Stimulated activated CD8-positive, alpha-beta memory T cell treated with anti-CD3 and anti-CD28 coated beads, Interleukin-4, amount 100 ng/mL, for 24 hours (primary cell): ENCODE results near the gene AKAP8L.

Source experiments
- DNase-seq: peaks from one replicate; pipeline ENCODE4 v3.0.0-alpha.2; 2020; ENCODE audit warnings: low read depth

Gene AKAP8L

DNA sequence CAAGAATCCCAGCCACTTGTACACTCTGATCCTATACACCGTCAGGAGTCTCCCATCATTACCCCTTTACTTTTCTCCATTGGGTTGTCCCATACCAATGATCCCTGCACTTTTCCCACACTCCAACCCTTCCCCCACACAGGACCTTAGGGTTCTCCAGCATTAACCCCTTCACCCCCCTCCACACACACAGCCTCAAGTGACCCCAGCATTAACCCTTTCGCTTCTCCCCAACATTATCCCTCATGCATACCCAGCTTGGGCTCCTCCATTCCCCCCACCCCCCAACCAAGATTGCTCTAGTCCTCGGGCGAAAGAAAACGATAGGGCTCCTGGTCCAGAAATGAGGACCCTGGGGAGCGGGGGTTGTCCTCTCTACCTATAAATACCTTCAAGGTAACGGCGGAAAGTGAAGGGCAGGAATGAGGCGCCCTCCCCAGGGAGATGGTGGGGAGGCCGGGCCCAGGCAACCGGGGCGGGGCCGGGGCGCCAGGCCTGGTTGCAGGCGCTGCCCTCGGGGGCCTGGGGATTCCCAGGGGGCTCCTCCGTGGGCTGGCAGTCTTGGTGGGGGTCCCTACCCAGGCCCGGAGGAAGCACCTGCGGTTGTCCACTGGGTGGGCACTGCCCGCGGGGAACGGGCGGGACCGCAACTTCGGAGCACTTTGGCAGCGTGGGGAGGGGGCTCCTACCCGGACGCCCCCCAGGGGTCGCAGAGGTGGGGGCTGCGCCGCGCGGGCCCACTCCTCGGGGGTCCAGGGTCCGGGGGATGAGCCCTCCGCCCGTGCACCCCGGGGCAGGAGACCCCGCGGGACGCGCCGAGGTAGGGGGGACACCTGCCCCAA, 30.2 kb upstream of the AKAP8L start:
- no peak for DNase-seq

DNA sequence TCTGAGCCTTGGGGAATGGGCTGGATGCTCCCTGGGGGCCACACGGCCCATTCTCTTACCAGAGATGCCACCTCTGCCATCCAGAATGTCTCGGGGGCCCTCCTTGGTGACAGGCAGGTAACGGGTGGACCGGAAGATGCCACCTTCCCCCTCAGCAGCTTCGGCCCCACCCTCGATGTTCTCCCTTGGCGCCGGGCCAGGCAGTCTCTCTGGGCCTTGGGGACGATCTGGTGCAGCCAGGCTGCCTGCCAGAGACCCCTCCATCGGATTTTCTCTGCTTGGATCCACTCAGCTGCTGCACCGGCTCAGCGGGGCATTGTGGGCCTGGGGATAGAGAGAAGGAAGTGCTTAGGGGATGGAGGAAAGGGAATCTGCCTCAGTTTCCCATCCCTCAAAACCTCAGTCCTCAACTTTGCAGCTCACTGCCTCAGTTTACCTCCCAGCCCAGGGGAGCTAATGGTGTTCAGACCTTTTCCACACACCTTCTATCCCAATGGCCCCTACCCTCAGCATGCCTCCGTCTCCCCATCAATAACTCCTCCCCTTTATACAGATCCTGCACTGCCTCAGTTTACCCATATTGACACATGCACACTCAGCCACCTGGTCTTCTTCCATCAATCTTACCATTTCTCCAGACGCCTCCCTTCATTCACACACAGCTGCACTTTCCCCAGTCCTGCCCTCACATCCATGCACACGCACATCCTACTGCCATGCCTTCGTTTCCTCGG, 29.4 kb upstream of the AKAP8L start:
- no peak for DNase-seq

DNA sequence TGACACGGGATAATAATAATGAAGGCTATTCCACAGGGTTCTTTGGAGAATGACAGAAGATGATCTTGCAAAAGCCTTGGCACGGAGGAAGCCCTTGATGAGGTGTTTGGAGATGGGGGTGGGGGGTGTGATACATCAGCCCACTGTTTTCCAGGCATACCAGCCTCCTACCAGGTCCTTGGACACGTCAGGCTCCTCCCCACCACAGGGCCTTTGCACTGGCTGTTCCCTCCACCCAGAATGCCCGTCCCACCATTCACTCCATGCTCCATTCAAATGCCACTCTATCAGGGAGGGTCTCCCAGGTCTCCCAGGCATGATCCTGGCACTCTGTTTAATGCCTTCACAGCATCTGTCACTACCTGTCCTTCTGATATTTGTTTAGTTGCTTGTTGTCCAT, 28.3 kb upstream of the AKAP8L start:
- DNase-seq: no peak

DNA sequence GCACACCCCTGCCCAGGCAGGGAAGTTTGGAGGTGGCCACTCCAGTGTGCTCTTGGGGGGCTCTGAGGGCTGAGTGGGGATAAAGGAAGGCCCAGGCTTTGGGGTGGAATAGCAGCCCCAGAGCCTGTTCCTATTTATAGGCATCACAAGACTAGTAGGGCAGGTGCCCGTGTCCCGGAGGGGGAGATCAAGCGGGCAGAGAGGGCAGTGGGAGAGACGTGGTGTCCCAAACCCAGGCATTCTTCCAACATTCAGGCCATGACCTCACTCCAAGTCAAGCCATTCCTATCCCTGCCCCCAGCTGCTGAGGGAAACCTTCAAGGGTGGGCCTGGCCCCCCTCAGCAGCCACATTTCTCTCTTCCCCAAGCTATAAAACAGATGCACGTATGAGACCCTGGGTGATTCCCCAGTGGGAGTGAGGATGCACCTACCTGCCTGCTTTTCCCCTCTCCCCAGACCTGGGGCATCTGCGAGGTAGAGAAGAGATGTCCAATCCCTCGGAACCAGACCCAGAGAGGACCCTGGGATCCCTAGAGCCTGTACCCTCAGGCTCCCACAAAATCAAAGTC, 27.1 kb upstream of the AKAP8L start:
- no peak for DNase-seq

DNA sequence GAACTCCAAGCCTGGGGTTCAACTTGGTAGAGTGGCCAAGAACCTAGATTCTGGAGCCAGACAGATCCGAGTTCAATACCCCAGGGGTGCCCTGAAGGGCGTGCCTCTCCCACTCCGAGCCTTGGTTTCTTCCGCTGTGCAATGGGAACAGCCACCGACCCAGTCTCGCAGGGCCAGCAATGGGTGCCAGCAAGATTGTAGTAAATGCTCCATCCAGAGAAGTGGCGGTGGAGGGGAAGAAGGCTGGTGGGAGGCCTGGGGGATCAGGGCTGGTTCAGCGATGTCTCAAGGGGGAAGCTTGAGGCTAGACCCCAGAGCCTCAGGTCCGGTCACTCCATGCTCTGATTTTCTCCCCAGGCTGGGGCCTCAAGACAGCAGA, 26.4 kb upstream of the AKAP8L start:
- no peak for DNase-seq

- no peak for DNase-seq
Measured at GRCh38 chr19:15444505-15445226, 25.9 kb upstream of the AKAP8L start.

GRCh38 chr19:15443838-15444237, 25.1 kb upstream of the AKAP8L start:
- DNase-seq: no peak

- DNase-seq: no peak
Measured at GRCh38 chr19:15443325-15443724, 24.5 kb upstream of the AKAP8L start.

DNA sequence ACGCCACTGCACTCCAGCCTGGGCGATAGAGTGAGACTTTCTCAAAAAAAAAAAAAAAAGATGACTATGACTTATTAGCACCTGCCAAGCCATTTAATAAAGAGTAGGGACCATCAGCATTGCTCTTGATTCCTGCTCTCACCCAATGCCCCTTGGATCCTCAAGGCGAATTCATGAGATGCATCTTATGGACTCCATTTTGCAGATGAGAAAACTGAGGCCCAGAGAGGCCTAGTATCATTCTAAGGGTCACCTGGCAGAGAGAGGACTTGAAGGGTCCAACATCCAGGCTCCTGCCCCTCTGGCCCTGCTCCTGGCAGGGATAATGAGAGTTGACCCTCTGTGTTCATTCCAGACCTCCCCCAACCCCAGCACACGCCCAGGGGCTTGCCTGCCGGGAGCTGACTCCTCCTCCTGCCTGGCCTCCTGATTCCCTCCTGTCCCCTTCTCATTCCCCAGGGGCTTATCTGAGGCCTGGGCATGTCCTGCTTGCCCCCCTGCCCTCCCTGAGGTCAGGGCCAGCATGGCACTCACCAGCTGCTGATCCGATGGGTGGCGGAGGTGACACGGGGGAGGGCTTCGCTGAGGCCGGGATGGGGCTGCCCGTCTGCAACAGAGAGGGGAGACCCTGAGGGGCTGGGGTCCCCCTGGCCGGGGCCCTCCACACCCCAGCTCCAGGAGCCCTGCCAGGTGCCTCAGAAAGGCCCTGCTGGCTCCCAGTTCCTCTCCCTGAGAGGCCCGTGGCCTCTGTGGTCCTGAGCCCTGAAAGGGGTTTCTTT, 23.5 kb upstream of the AKAP8L start:
- no peak for DNase-seq

DNA sequence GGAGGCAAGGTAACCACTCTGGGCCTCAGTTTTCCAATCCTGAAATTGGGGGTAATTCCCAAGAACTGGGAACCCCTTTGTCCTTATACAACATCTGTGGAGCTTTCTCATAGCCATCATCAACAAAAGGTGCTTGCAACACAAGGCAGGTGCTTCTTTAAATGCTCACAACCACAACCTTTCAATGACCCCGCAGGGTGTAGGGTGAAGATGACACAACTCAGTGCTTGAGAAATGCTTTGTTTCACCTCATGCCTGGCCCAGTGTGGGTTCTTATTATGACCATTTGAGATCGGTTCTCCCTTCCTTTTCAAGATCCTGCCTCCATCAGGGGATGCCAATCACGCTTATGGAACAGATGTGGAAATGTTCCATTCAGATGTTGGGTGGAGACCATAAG, 22.5 kb upstream of the AKAP8L start:
- no peak for DNase-seq

DNA sequence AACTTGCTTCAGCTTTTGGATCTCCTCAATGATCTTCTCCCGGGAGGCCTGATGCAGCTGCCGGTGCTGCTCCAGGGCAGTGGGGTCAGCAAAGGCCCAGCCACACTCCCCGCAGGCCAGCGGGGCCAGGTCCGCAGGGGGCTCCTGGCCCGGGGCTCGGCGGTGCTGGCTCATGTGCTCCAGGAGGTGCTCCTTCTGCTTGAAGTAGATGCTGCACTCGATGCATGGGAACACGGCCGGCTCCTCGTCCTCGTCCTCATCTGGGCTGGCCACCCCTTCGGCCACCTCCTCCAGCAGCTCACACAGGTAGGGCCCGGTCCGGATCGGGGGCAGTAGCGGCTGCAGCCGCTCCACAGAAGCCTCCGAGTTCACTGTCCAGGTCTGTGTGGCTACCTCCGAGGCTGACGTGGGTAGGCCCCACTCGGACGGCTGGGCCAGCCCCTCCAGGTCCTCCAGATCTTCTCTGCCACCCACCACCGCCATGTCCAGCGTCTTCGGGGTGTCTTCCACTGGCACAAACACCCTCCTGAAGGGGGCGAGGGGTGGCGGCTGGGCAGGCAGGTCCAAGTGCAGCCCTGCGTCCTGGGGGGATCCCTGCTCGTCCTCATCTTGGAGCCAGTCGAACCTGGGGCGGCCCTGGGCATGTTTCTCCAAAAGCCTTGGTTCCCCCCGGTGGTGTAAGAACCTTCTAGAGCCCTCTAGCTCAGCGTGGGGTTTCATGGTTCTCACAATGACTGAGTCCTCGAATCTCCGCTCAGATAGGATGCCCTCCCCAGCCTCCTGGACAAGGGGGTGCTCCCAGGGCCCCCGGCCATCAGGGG, 21.2 kb upstream of the AKAP8L start:
- no peak for DNase-seq

DNA sequence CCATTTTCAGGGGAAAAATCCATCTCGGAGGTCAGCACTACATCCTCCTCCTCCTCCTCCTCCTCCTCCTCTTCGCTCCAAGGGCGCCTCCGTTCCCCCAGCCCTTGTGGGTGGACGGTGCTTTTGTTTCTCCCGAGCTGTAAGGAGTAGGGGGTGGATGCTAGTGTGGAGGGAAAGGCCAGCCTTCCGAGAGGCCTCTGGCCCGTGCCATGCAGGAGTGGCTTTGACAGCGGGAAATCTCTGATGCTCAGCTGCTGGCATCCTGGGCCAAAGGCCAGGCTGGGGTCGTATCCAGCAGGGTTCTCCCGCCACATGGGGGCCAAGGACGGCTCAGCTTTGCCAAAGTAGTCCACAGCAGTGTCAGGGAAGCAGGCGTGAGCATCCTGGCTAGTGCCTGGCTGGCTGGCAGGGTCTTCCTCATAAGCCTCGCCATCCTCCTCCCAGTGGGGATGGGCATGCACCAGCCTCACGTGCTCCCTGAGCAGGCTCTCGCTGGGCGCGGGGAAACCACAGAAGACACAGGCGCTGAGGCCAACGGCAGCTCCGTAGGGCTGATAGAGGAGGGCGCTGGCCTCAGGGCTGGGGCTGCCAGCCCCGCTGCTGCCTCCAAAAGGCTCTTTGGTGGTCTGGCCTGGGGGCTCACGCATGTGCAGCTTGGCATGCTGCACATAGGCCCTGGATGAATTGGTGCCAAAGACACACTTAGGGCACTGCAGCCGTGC, 20.5 kb upstream of the AKAP8L start:
- DNase-seq: no peak

- DNase-seq: no peak
Measured at GRCh38 chr19:15438577-15438976, 19.8 kb upstream of the AKAP8L start.

DNA sequence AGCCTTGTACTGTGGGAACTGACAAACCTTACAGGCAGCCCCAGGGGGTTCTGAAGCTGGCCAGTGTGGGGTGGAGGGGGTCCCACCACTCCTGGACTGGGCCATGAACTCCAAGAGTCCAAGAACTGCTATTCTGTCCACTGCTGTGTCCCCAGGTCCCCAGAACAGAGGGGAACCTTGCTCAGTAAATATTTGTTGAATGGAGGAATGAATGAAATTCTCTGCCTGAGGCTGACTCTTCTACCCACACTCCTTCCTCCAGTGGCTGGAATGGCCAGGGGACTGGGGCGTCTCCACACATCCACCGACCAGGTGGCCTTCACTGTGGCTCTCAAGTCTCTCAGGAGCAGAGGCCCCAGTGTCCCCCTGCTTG, 19.3 kb upstream of the AKAP8L start:
- no peak for DNase-seq

- no peak for DNase-seq
Measured at GRCh38 chr19:15437355-15438123, 18.8 kb upstream of the AKAP8L start.

DNA sequence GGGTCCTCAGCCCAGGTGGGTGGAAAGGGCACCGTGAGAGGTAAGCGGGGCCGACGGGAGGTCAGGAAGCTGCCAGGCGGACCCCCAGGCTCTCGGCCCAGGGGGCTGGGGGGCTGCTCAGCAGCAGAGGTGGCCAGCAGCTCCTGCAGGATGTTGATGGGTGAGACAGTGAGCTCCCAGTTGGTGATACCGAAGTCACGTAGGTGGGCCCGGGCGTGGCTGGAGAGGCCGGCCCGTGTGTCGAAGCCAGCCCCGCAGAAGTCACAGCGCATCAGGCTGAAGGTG, 18.0 kb upstream of the AKAP8L start:
- DNase-seq: no peak

GRCh38 chr19:15436012-15436825, 17.4 kb upstream of the AKAP8L start:
- no peak for DNase-seq

DNA sequence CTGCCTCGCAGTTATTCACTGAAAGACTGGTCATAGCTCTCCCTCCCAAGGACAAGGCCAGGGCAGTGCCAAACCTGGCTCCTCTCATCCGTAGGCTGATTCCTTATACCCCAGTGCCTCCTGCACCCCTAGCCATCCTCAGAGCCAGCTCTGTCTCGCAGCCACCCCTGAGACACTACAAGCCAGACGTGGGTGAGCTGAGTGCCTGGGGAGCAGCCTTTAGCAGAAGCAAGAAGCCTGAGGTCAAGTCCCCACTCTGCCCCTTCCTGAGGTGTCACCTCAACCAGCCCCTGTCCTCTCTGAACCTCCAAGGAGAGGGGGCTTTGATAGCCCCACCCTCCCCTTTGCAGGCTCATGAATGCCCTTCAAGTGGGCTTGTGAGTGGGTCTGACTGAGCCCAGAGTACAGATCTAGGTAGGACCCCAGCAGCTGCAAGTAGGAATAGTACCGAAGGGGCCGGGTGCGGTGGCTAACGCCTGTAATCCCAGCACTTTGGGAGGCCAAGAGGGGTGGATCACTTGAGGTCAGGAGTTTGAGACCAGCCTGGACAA, 14.8 kb upstream of the AKAP8L start:
- DNase-seq: no peak
